Measurements from ENCODE around the gene BRMS1. TPM values are rescaled to one million over a fixed set of nuclear protein-coding genes. Genes with fewer than 3 reads are reported as not detected.
"Not testable (repeated sequence)": the region's sequence is repeated elsewhere in the genome, so short reads cannot be mapped to it uniquely, and the experiment has no call there.

BRMS1 gene
- polyA plus RNA-seq, 3 donors from 2014 or later: 69.3 to 79.8 (median 76.3) TPM

GRCh38 chr11:66317322-66317722 is 27.6 kb downstream of the BRMS1 start:
- Mint-ChIP-seq H3K27ac (peak overlapping the region in 5 of 6 donors; percentile 56 to 91 (median 62)), H3K27me3 (ENCODE audit: low read depth in 3 of 3) (peaks cover 11 to 25% (median 14%) of the 10 kb centered on the region in 3 donors), H3K4me3 (peak overlapping the region in 2 of 5 donors; percentile 29 to 58), H3K9me3 (peaks cover 0 to 5% (median 2%) of the 10 kb centered on the region in 6 donors), H3K36me3 (no peaks in the 10 kb centered on the region), H3K4me1 (peaks cover 8 to 29% of the 10 kb centered on the region in 2 donors)
- no peak for DNase-seq

GRCh38 chr11:66316849-66317251 is 28.1 kb downstream of the BRMS1 start, which contains the start of gene CD248:
CD248 (minus strand) TSS chr11:66317044; CDS start chr11:66317027, 17 bp downstream.
- no peak for DNase-seq
- Mint-ChIP-seq H3K4me1 (peaks cover 13 to 32% of the 10 kb centered on the region in 2 donors), H3K9me3 (peaks cover 0 to 5% (median 2%) of the 10 kb centered on the region in 6 donors), H3K27ac (peak within 1 kb of the TSS in 5 of 6 donors; percentile 56 to 91 (median 73)), H3K27me3 (ENCODE audit: low read depth in 3 of 3) (peaks cover 12 to 25% (median 16%) of the 10 kb centered on the region in 3 donors), H3K36me3 (no peaks in the 10 kb centered on the region), H3K4me3 (peak within 1 kb of the TSS in 2 of 5 donors; percentile 29 to 58)

GRCh38 chr11:66315921-66316811 is 28.7 kb downstream of the BRMS1 start:
- Mint-ChIP-seq H3K4me1 (peaks cover 16 to 33% of the 10 kb centered on the region in 2 donors), H3K4me3 (no peak overlapping the region), H3K9me3 (peaks cover 0 to 5% (median 2%) of the 10 kb centered on the region in 6 donors), H3K27me3 (ENCODE audit: low read depth in 3 of 3) (peaks cover 12 to 25% (median 17%) of the 10 kb centered on the region in 3 donors), H3K27ac (peak overlapping the region in 1 of 6 donors; percentile 73), H3K36me3 (no peaks in the 10 kb centered on the region)
- DNase-seq: no peak

- Mint-ChIP-seq H3K27ac (peak overlapping the region in 3 of 6 donors; percentile 22 to 73 (median 30)), H3K9me3 (peaks cover 0 to 5% (median 2%) of the 10 kb centered on the region in 6 donors), H3K4me3 (peak overlapping the region in 1 of 5 donors; percentile 39), H3K4me1 (peaks cover 16 to 33% of the 10 kb centered on the region in 2 donors), H3K36me3 (no peaks in the 10 kb centered on the region), H3K27me3 (ENCODE audit: low read depth in 3 of 3) (peaks cover 12 to 25% (median 17%) of the 10 kb centered on the region in 3 donors)
- no peak for DNase-seq
Observed at GRCh38 chr11:66315498-66315885, 29.4 kb downstream of the BRMS1 start.

GRCh38 chr11:66314561-66315497 is 30.1 kb downstream of the BRMS1 start:
- Mint-ChIP-seq H3K27ac (peak overlapping the region in 2 of 6 donors; percentile 30 to 73), H3K36me3 (no peaks in the 10 kb centered on the region), H3K9me3 (no peaks in the 10 kb centered on the region), H3K27me3 (ENCODE audit: low read depth in 3 of 3) (peaks cover 12 to 25% (median 17%) of the 10 kb centered on the region in 3 donors), H3K4me3 (peak overlapping the region in 2 of 5 donors; percentile 39 to 51), H3K4me1 (peaks cover 16 to 33% of the 10 kb centered on the region in 2 donors)
- DNase-seq: no peak

- peak overlapping the region in 4 of 5 donors; percentile 40 to 51 (median 48) for H3K4me3 Mint-ChIP-seq
- H3K27me3 Mint-ChIP-seq (ENCODE audit: low read depth in 3 of 3): peaks cover 12 to 25% (median 13%) of the 10 kb centered on the region in 3 donors
- H3K4me1 Mint-ChIP-seq: peaks cover 16 to 33% of the 10 kb centered on the region in 2 donors
- peak overlapping the region in 4 of 6 donors; percentile 44 to 62 (median 54) for H3K27ac Mint-ChIP-seq
- no peak for DNase-seq
- no peaks in the 10 kb centered on the region for H3K36me3 Mint-ChIP-seq
- no peaks in the 10 kb centered on the region for H3K9me3 Mint-ChIP-seq
Observed at GRCh38 chr11:66314186-66314501, 30.8 kb downstream of the BRMS1 start.

- no peaks in the 10 kb centered on the region for H3K9me3 Mint-ChIP-seq
Observed at GRCh38 chr11:66313321-66314185, 31.4 kb downstream of the BRMS1 start.

GRCh38 chr11:66312549-66313320 is 32.2 kb downstream of the BRMS1 start:
- Mint-ChIP-seq H3K4me1 (peaks cover 16 to 19% of the 10 kb centered on the region in 2 donors), H3K36me3 (no peaks in the 10 kb centered on the region), H3K27me3 (ENCODE audit: low read depth in 3 of 3) (peaks cover 9 to 19% (median 11%) of the 10 kb centered on the region in 3 donors), H3K9me3 (no peaks in the 10 kb centered on the region), H3K27ac (peak overlapping the region; percentile 88 to 98 (median 98)), H3K4me3 (peak overlapping the region; percentile 88 to 96 (median 94))
- peak; percentile 87 to 91 (median 89) for DNase-seq

More at GRCh38 chr11:66313321-66314185, 31.4 kb downstream of the BRMS1 start:
- Mint-ChIP-seq H3K27ac (peak overlapping the region; percentile 40 to 98 (median 63)), H3K36me3 (no peaks in the 10 kb centered on the region), H3K4me1 (peaks cover 16 to 27% of the 10 kb centered on the region in 2 donors), H3K4me3 (peak overlapping the region in 4 of 5 donors; percentile 88 to 96 (median 94)), H3K27me3 (ENCODE audit: low read depth in 3 of 3) (peaks cover 10 to 23% (median 12%) of the 10 kb centered on the region in 3 donors)
- DNase-seq: no peak

GRCh38 chr11:66311965-66312548 is 32.8 kb downstream of the BRMS1 start:
- DNase-seq: peak; percentile 96 to 97 (median 96)
- Mint-ChIP-seq H3K27ac (peak overlapping the region; percentile 88 to 98 (median 98)), H3K36me3 (no peaks in the 10 kb centered on the region), H3K27me3 (ENCODE audit: low read depth in 3 of 3) (peaks cover 9 to 16% (median 10%) of the 10 kb centered on the region in 3 donors), H3K9me3 (no peaks in the 10 kb centered on the region), H3K4me1 (peaks cover 11 to 13% of the 10 kb centered on the region in 2 donors), H3K4me3 (peak overlapping the region; percentile 88 to 96 (median 94))

GRCh38 chr11:66311470-66311964 is 33.4 kb downstream of the BRMS1 start:
- no peaks in the 10 kb centered on the region for H3K36me3 Mint-ChIP-seq
- DNase-seq: no peak
- peaks cover 11 to 13% of the 10 kb centered on the region in 2 donors for H3K4me1 Mint-ChIP-seq
- H3K4me3 Mint-ChIP-seq: peak overlapping the region; percentile 88 to 96 (median 94)
- peaks cover 9 to 16% (median 11%) of the 10 kb centered on the region in 3 donors for H3K27me3 Mint-ChIP-seq (ENCODE audit: low read depth in 3 of 3)
- no peaks in the 10 kb centered on the region for H3K9me3 Mint-ChIP-seq
- H3K27ac Mint-ChIP-seq: peak overlapping the region; percentile 88 to 98 (median 98)

GRCh38 chr11:66310803-66311440 is 34.0 kb downstream of the BRMS1 start:
- not testable (repeated sequence) for H3K27ac Mint-ChIP-seq, H3K36me3 Mint-ChIP-seq, H3K9me3 Mint-ChIP-seq, DNase-seq
- H3K27me3 Mint-ChIP-seq (ENCODE audit: low read depth in 3 of 3): peaks cover 9 to 15% (median 11%) of the 10 kb centered on the region in 3 donors
- H3K4me1 Mint-ChIP-seq: peaks cover 11 to 13% of the 10 kb centered on the region in 2 donors
- peak overlapping the region in 1 of 5 donors; percentile 9 for H3K4me3 Mint-ChIP-seq

Measured in immature natural killer cell (primary cell).